ENCODE measurements around the gene HADHA. TPM values are rescaled to one million over a fixed set of nuclear protein-coding genes. Genes with fewer than 3 reads are reported as not detected.

HADHA gene
- total RNA-seq, 1 donor from 2014 or later, result 139 TPM

GRCh38 chr2:26190369-26190768 lies 54.1 kb downstream of the HADHA start:
- no peaks in the 10 kb centered on the region for H3K79me2 ChIP-seq (ENCODE audit: insufficient read depth, low read length)
- H3K4me1 ChIP-seq (ENCODE audit: insufficient read depth, low read length), result no peaks in the 10 kb centered on the region
- peaks cover 34% of the 10 kb centered on the region for H3K36me3 ChIP-seq (ENCODE audit: insufficient read depth, low read length)
- H3K9me3 ChIP-seq (ENCODE audit: insufficient read depth, low read depth, low read length), result no peaks in the 10 kb centered on the region
- H3K4me3 ChIP-seq (ENCODE audit: insufficient read depth, low read depth, low read length), result no peak overlapping the region
- Mint-ChIP-seq H3K27ac (ENCODE audit: unreplicated experiment) (no peak overlapping the region), H3K27me3 (ENCODE audit: low read depth, unreplicated experiment) (peaks cover 5% of the 10 kb centered on the region), H3K4me3 (ENCODE audit: unreplicated experiment) (no peak overlapping the region), H3K9me3 (ENCODE audit: unreplicated experiment) (no peaks in the 10 kb centered on the region), H3K36me3 (ENCODE audit: low read depth, unreplicated experiment) (peaks cover 20% of the 10 kb centered on the region), H3K4me1 (ENCODE audit: low read depth, unreplicated experiment) (no peaks in the 10 kb centered on the region)
- no peak overlapping the region for H3K9ac ChIP-seq (ENCODE audit: low read length)
- DNase-seq (ENCODE audit: low read depth) (no peak), FAIRE-seq (no peak)
- no peak overlapping the region for H3K4me2 ChIP-seq (ENCODE audit: low read length)
- no peaks in the 10 kb centered on the region for H4K20me1 ChIP-seq (ENCODE audit: insufficient read depth, low read length)
- no peak overlapping the region for H3K27ac ChIP-seq (ENCODE audit: low read depth, low read length)
- TF ChIP-seq EZH2 (IDR thresholded peaks at IDR 0.05; ENCODE audit: insufficient read depth, low read length) (no peak), CTCF (IDR thresholded peaks at IDR 0.05; ENCODE audit: insufficient read depth, low read depth, low read length) (no peak)
- no peaks in the 10 kb centered on the region for H3K27me3 ChIP-seq (ENCODE audit: insufficient read depth, low read length)
- H2AFZ ChIP-seq (ENCODE audit: low read depth, low read length), result no peak overlapping the region

- no peak overlapping the region for H3K27ac ChIP-seq (ENCODE audit: low read depth, low read length)
- H3K4me2 ChIP-seq (ENCODE audit: low read length), result no peak overlapping the region
- no peak overlapping the region for H2AFZ ChIP-seq (ENCODE audit: low read depth, low read length)
- FAIRE-seq (no peak), DNase-seq (ENCODE audit: low read depth) (no peak)
- Mint-ChIP-seq H3K27me3 (ENCODE audit: low read depth, unreplicated experiment) (peaks cover 6% of the 10 kb centered on the region), H3K36me3 (ENCODE audit: low read depth, unreplicated experiment) (peaks cover 14% of the 10 kb centered on the region), H3K9me3 (ENCODE audit: unreplicated experiment) (no peaks in the 10 kb centered on the region), H3K4me1 (ENCODE audit: low read depth, unreplicated experiment) (no peaks in the 10 kb centered on the region), H3K27ac (ENCODE audit: unreplicated experiment) (no peak overlapping the region), H3K4me3 (ENCODE audit: unreplicated experiment) (no peak overlapping the region)
- no peaks in the 10 kb centered on the region for H3K4me1 ChIP-seq (ENCODE audit: insufficient read depth, low read length)
- TF ChIP-seq CTCF (IDR thresholded peaks at IDR 0.05; ENCODE audit: insufficient read depth, low read depth, low read length), result no peak
- no peak for TF ChIP-seq EZH2 (IDR thresholded peaks at IDR 0.05; ENCODE audit: insufficient read depth, low read length)
- no peaks in the 10 kb centered on the region for H3K79me2 ChIP-seq (ENCODE audit: insufficient read depth, low read length)
- H3K4me3 ChIP-seq (ENCODE audit: insufficient read depth, low read depth, low read length), result no peak overlapping the region
- peaks cover 29% of the 10 kb centered on the region for H3K36me3 ChIP-seq (ENCODE audit: insufficient read depth, low read length)
- H3K27me3 ChIP-seq (ENCODE audit: insufficient read depth, low read length), result no peaks in the 10 kb centered on the region
- no peak overlapping the region for H3K9ac ChIP-seq (ENCODE audit: low read length)
- H4K20me1 ChIP-seq (ENCODE audit: insufficient read depth, low read length), result no peaks in the 10 kb centered on the region
- no peaks in the 10 kb centered on the region for H3K9me3 ChIP-seq (ENCODE audit: insufficient read depth, low read depth, low read length)
These were observed 54.7 kb downstream of the HADHA start for GRCh38 chr2:26189751-26190150.

GRCh38 chr2:26189123-26189522 lies 55.3 kb downstream of the HADHA start:
- Mint-ChIP-seq H3K27ac (ENCODE audit: unreplicated experiment) (no peak overlapping the region), H3K4me3 (ENCODE audit: unreplicated experiment) (no peak overlapping the region)

More at GRCh38 chr2:26189123-26189522, 55.3 kb downstream of the HADHA start:
- Histone ChIP-seq H3K79me2 (ENCODE audit: insufficient read depth, low read length) (no peaks in the 10 kb centered on the region), H3K4me2 (ENCODE audit: low read length) (no peak overlapping the region), H3K36me3 (ENCODE audit: insufficient read depth, low read length) (peaks cover 24% of the 10 kb centered on the region), H3K9ac (ENCODE audit: low read length) (no peak overlapping the region), H4K20me1 (ENCODE audit: insufficient read depth, low read length) (no peaks in the 10 kb centered on the region), H2AFZ (ENCODE audit: low read depth, low read length) (no peak overlapping the region), H3K27me3 (ENCODE audit: insufficient read depth, low read length) (no peaks in the 10 kb centered on the region), H3K4me1 (ENCODE audit: insufficient read depth, low read length) (no peaks in the 10 kb centered on the region), H3K9me3 (ENCODE audit: insufficient read depth, low read depth, low read length) (no peaks in the 10 kb centered on the region), H3K27ac (ENCODE audit: low read depth, low read length) (no peak overlapping the region), H3K4me3 (ENCODE audit: insufficient read depth, low read depth, low read length) (no peak overlapping the region)
- Mint-ChIP-seq H3K36me3 (ENCODE audit: low read depth, unreplicated experiment) (peaks cover 10% of the 10 kb centered on the region), H3K27me3 (ENCODE audit: low read depth, unreplicated experiment) (peaks cover 6% of the 10 kb centered on the region), H3K9me3 (ENCODE audit: unreplicated experiment) (no peaks in the 10 kb centered on the region), H3K4me1 (ENCODE audit: low read depth, unreplicated experiment) (no peaks in the 10 kb centered on the region)
- no peak for TF ChIP-seq CTCF (IDR thresholded peaks at IDR 0.05; ENCODE audit: insufficient read depth, low read depth, low read length)
- TF ChIP-seq EZH2 (IDR thresholded peaks at IDR 0.05; ENCODE audit: insufficient read depth, low read length), result no peak
- DNase-seq (ENCODE audit: low read depth), result no peak
- FAIRE-seq, result no peak

Measured in astrocyte (in vitro differentiated cells and primary cell).